Type B pancreatic cell (in vitro differentiated cells): ENCODE data around the gene MGAT2. TPM values are rescaled to one million over a fixed set of nuclear protein-coding genes. Genes with fewer than 3 reads are reported as not detected.

Experiments used
- DNase-seq: peaks from one replicate; pipeline ENCODE4 v3.0.0; 2021; ENCODE audit warnings: mixed read lengths; ENCODE audit not compliant: unreplicated experiment; ENCODE audit errors: extremely low spot score
- H3K27ac Mint-ChIP-seq: 2 replicates; pipeline ENCODE4 v1.8.0; 2021; ENCODE audit warnings: mild to moderate bottlenecking, mixed read lengths
- H3K27me3 Mint-ChIP-seq: 2 replicates; pipeline ENCODE4 v1.8.0; 2021; ENCODE audit warnings: mixed read lengths
- H3K36me3 Mint-ChIP-seq: 2 replicates; pipeline ENCODE4 v1.8.0; 2021; ENCODE audit warnings: mixed read lengths
- H3K4me1 Mint-ChIP-seq: one replicate; pipeline ENCODE4 v1.8.0; 2021; ENCODE audit warnings: mixed read lengths; ENCODE audit not compliant: unreplicated experiment
- H3K4me3 Mint-ChIP-seq: 2 replicates; pipeline ENCODE4 v1.8.0; 2021; ENCODE audit warnings: mild to moderate bottlenecking, mixed read lengths
- H3K9me3 Mint-ChIP-seq: 2 replicates; pipeline ENCODE4 v1.8.0; 2021; ENCODE audit warnings: mixed read lengths
- long read RNA-seq: library from polyadenylated mRNA; unstranded; transcript quantifications from one replicate; pipeline ENCODE4 v2.0.0, GENCODE V29; 2020
- total RNA-seq: library from RNA; stranded (reverse); gene quantifications from 2 replicates; pipeline ENCODE4 v1.2.1, GENCODE V29; 2021; ENCODE audit warnings: low replicate concordance
- TF ChIP-seq, protein P1 (sequence below): fragments of 200-600 bp; sonication (generic); conservative IDR thresholded peaks from 2 replicates; pipeline ENCODE4 v1.5.0; 2021; ENCODE audit warnings: antibody characterized with exemption, mild to moderate bottlenecking

MGAT2 gene
- 25.6 and 27.0 TPM in 2 replicates for total RNA-seq
- long read RNA-seq, transcript MGAT2-201 (1 exons, 2,687 nt) = major isoform, 11 of 11 reads
- long read RNA-seq, partial matches to known transcripts = 0 of 11 reads
- long read RNA-seq, other reads (novel, unspliced or antisense) = 0 of 11 reads

- TF ChIP-seq, protein P1, sequence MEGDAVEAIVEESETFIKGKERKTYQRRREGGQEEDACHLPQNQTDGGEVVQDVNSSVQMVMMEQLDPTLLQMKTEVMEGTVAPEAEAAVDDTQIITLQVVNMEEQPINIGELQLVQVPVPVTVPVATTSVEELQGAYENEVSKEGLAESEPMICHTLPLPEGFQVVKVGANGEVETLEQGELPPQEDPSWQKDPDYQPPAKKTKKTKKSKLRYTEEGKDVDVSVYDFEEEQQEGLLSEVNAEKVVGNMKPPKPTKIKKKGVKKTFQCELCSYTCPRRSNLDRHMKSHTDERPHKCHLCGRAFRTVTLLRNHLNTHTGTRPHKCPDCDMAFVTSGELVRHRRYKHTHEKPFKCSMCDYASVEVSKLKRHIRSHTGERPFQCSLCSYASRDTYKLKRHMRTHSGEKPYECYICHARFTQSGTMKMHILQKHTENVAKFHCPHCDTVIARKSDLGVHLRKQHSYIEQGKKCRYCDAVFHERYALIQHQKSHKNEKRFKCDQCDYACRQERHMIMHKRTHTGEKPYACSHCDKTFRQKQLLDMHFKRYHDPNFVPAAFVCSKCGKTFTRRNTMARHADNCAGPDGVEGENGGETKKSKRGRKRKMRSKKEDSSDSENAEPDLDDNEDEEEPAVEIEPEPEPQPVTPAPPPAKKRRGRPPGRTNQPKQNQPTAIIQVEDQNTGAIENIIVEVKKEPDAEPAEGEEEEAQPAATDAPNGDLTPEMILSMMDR = peak; percentile 55
- H3K36me3 Mint-ChIP-seq = peaks cover 19% of the 10 kb centered on the region
- no peaks in the 10 kb centered on the region for H3K9me3 Mint-ChIP-seq
- peak; percentile 98 for DNase-seq
- H3K27ac Mint-ChIP-seq = peak within 1 kb of the TSS; percentile 100
- no peaks in the 10 kb centered on the region for H3K27me3 Mint-ChIP-seq
- H3K4me3 Mint-ChIP-seq = peak within 1 kb of the TSS; percentile 99
- peaks cover 31% of the 10 kb centered on the region for H3K4me1 Mint-ChIP-seq
Observed at GRCh38 chr14:49620182-49621113, at the start of gene MGAT2, which contains the start of gene RPL36AL. MGAT2 (plus strand) TSS chr14:49620799; CDS start chr14:49621269, 470 bp downstream. RPL36AL (minus strand) TSS chr14:49620626; CDS start chr14:49619104, 1,522 bp downstream.

- Mint-ChIP-seq H3K9me3 (no peaks in the 10 kb centered on the region), H3K27ac (no peak overlapping the region), H3K36me3 (peaks cover 27% of the 10 kb centered on the region), H3K4me1 (no peaks in the 10 kb centered on the region), H3K4me3 (no peak overlapping the region), H3K27me3 (no peaks in the 10 kb centered on the region)
- TF ChIP-seq, protein P1 = no peak
- no peak for DNase-seq
Observed at GRCh38 chr14:49574038-49574437, 46.6 kb upstream of the MGAT2 start.

DNA sequence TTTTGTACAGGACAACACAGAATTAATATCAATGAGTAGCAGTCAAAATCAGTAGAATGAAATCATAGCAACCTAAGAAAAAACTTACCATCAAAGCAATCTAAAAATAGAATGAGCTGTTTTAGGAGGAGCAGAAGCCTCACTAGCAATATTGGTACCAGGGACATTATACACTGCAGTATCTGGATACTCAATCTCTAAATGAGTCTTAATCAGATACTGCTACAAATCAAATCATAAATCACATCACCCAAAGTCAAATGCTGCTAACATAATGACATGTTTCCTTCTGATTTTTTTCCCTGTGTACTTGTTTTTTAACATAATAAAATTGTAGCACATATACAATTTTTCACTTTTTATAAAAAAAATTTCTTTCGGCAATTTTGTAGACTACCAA is 42.5 kb upstream of the MGAT2 start:
- Mint-ChIP-seq H3K4me3 (no peak overlapping the region), H3K27me3 (no peaks in the 10 kb centered on the region), H3K36me3 (peaks cover 44% of the 10 kb centered on the region), H3K27ac (no peak overlapping the region), H3K9me3 (no peaks in the 10 kb centered on the region), H3K4me1 (peaks cover 13% of the 10 kb centered on the region)
- TF ChIP-seq, protein P1 = no peak
- DNase-seq = no peak

- no peak overlapping the region for H3K4me3 Mint-ChIP-seq
- no peak for DNase-seq
- H3K4me1 Mint-ChIP-seq = peaks cover 26% of the 10 kb centered on the region
- TF ChIP-seq, protein P1 = no peak
- H3K36me3 Mint-ChIP-seq = peaks cover 43% of the 10 kb centered on the region
- no peaks in the 10 kb centered on the region for H3K27me3 Mint-ChIP-seq
- H3K9me3 Mint-ChIP-seq = no peaks in the 10 kb centered on the region
- H3K27ac Mint-ChIP-seq = peak overlapping the region; percentile 33
Observed at GRCh38 chr14:49579841-49580240, 40.8 kb upstream of the MGAT2 start.

DNA sequence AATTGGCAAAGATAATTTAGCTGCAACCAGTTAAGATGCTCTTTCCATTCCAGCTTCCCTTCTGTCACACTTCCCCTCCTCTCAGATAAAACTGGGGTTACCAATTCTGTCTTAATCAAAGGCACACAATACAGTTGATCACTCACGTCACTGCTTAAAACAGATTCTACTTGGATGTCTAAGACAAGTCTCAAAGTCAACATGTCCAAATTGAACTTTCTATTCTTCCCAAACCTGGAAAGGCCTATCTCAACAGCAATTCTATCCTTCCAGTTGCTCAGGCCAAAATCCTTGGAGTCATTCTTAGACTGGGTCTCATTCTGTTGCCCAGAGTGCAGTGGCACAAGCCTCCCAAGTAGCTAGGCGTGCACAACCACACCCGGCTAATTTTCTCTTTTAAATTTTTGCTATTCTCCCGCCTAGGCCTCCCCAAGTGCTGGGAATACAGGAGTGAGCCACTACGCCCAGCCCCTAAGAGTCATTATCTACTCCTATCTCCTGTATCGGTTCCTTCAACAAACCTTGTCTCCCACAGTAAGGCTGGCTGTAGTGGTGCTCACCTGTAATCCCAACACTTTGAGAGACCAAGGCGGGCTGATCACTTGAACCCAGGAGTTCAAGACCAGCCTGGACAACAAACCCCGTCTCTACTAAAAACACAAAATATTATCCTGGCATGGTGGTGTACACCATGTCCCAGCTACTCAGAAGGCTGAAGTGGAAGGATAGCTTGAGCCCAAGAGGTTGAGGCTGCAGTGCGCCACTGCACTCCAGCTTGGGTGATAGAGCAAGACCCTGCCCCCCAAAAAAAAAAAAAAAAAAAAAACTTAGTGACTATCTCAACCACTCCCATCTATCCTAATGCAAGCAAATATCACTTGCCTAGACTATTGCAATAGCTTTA is 39.1 kb upstream of the MGAT2 start:
- no peak for DNase-seq
- H3K9me3 Mint-ChIP-seq = no peaks in the 10 kb centered on the region
- no peak overlapping the region for H3K4me3 Mint-ChIP-seq
- peaks cover 34% of the 10 kb centered on the region for H3K4me1 Mint-ChIP-seq
- TF ChIP-seq, protein P1 = no peak
- peaks cover 4% of the 10 kb centered on the region for H3K27me3 Mint-ChIP-seq
- H3K36me3 Mint-ChIP-seq = peaks cover 51% of the 10 kb centered on the region
- peak overlapping the region; percentile 26 for H3K27ac Mint-ChIP-seq
